Mesenchymal stem cell (in vitro differentiated cells and primary cell): ENCODE results near the gene AIF1.

Experiments
- DNase-seq: peaks from one replicate; pipeline ENCODE4 v3.0.0-alpha.2; 2013
- H2AFZ ChIP-seq: one replicate; pipeline ENCODE4 v1.6.1; 2013; ENCODE audit warnings: low read depth, mild to moderate bottlenecking, control low read depth, inconsistent platforms, low read length, moderate library complexity
- H2AK5ac ChIP-seq: 2 replicates; pipeline ENCODE4 v1.6.1; 2013; ENCODE audit warnings: low read length, moderate library complexity, mild to moderate bottlenecking, inconsistent platforms; ENCODE audit not compliant: severe bottlenecking
- H2BK120ac ChIP-seq: one replicate; pipeline ENCODE4 v1.6.1; 2013; ENCODE audit warnings: low read depth, mild to moderate bottlenecking, inconsistent platforms, low read length, moderate library complexity
- H2BK12ac ChIP-seq, 2 experiments: one replicate each; pipeline ENCODE4 v1.6.1; 2013; ENCODE audit warnings: inconsistent platforms in 2 of 2, low read length in 2 of 2, mild to moderate bottlenecking in 2 of 2, moderate library complexity in 2 of 2, control low read depth in 1 of 2
- H2BK15ac ChIP-seq: one replicate; pipeline ENCODE4 v1.6.1; 2013; ENCODE audit warnings: mild to moderate bottlenecking, low read depth, inconsistent platforms; ENCODE audit not compliant: poor library complexity, severe bottlenecking
- H2BK5ac ChIP-seq: 2 replicates; pipeline ENCODE4 v1.6.1; 2013; ENCODE audit warnings: low read depth, mild to moderate bottlenecking, low read length, control low read depth, inconsistent platforms; ENCODE audit not compliant: poor library complexity, severe bottlenecking
- H3K14ac ChIP-seq, 2 experiments: one replicate each; pipeline ENCODE4 v1.6.1; 2013; ENCODE audit warnings: inconsistent platforms in 2 of 2, low read length in 2 of 2, control low read depth in 1 of 2, mild to moderate bottlenecking in 1 of 2, moderate library complexity in 1 of 2
- H3K18ac ChIP-seq, 2 experiments: one replicate each; pipeline ENCODE4 v1.6.1; 2013; ENCODE audit warnings: inconsistent platforms in 2 of 2, low read length in 2 of 2, control low read depth in 1 of 2, low read depth in 1 of 2, mild to moderate bottlenecking in 1 of 2
- H3K23ac ChIP-seq, 2 experiments: one replicate each; pipeline ENCODE4 v1.6.1; 2013; ENCODE audit warnings: inconsistent platforms in 2 of 2, low read length in 2 of 2, mild to moderate bottlenecking in 2 of 2, moderate library complexity in 2 of 2, control low read depth in 1 of 2
- H3K27ac ChIP-seq: 2 replicates; pipeline ENCODE4 v1.5.1; 2013; ENCODE audit warnings: mild to moderate bottlenecking, moderate library complexity, low read length, control low read depth, inconsistent platforms; ENCODE audit not compliant: poor library complexity, severe bottlenecking
- H3K27me3 ChIP-seq, 2 experiments: 2 replicates each; pipeline versions ENCODE4 v1.6.1 to v1.7.0; 2013; ENCODE audit warnings: low read length in 2 of 2, mild to moderate bottlenecking in 2 of 2, moderate library complexity in 2 of 2, control low read depth in 1 of 2, inconsistent platforms in 1 of 2; ENCODE audit not compliant: control insufficient read depth in 1 of 2, insufficient read depth in 1 of 2
- H3K36me3 ChIP-seq, 2 experiments: 2 replicates each; pipeline versions ENCODE4 v1.6.1 to v1.7.0; 2013; ENCODE audit warnings: low read length in 2 of 2, control low read depth in 1 of 2, inconsistent platforms in 1 of 2, low read depth in 1 of 2, mild to moderate bottlenecking in 1 of 2; ENCODE audit not compliant: insufficient read depth in 2 of 2, control insufficient read depth in 1 of 2
- H3K4ac ChIP-seq, 2 experiments: one replicate each; pipeline ENCODE4 v1.6.1; 2013; ENCODE audit warnings: inconsistent platforms in 2 of 2, low read length in 2 of 2, mild to moderate bottlenecking in 2 of 2, moderate library complexity in 2 of 2, control low read depth in 1 of 2, low read depth in 1 of 2
- H3K4me1 ChIP-seq: 2 replicates; pipeline ENCODE4 v1.6.1; 2013; ENCODE audit warnings: low read depth, low read length, control low read depth; ENCODE audit not compliant: control insufficient read depth, insufficient read depth
- H3K4me2 ChIP-seq: 2 replicates; pipeline ENCODE4 v1.6.1; 2013; ENCODE audit warnings: low read length, mild to moderate bottlenecking, inconsistent platforms; ENCODE audit not compliant: poor library complexity, severe bottlenecking
- H3K4me3 ChIP-seq, 2 experiments: 2 replicates each; pipeline versions ENCODE4 v1.5.1 to v1.7.0; 2013; ENCODE audit warnings: low read length in 2 of 2, mild to moderate bottlenecking in 2 of 2, control low read depth in 1 of 2, low read depth in 1 of 2; ENCODE audit not compliant: insufficient read depth in 1 of 2
- H3K79me1 ChIP-seq: replicated peaks from 2 replicates; pipeline ENCODE4 v1.6.1; 2013; ENCODE audit warnings: mild to moderate bottlenecking, control low read depth, low read length, inconsistent platforms; ENCODE audit not compliant: poor library complexity, severe bottlenecking
- H3K9ac ChIP-seq: 2 replicates; pipeline ENCODE4 v1.7.0; 2013; ENCODE audit warnings: mild to moderate bottlenecking, low read length, moderate library complexity
- H3K9me3 ChIP-seq: 2 replicates; pipeline ENCODE4 v1.7.0; 2013; ENCODE audit warnings: mild to moderate bottlenecking, low read length; ENCODE audit not compliant: control insufficient read depth
- H4K8ac ChIP-seq: one replicate; pipeline ENCODE4 v1.6.1; 2013; ENCODE audit warnings: inconsistent platforms, mild to moderate bottlenecking, low read length, moderate library complexity
- H4K91ac ChIP-seq: one replicate; pipeline ENCODE4 v1.6.1; 2013; ENCODE audit warnings: mild to moderate bottlenecking, low read length, inconsistent platforms
- WGBS: methylation state at CpG from one replicate; pipeline ENCODE4 v1.1.7; 2013; ENCODE audit warnings: mixed read lengths; 5-methylcytosine and 5-hydroxymethylcytosine counted together

AIF1 gene

DNA sequence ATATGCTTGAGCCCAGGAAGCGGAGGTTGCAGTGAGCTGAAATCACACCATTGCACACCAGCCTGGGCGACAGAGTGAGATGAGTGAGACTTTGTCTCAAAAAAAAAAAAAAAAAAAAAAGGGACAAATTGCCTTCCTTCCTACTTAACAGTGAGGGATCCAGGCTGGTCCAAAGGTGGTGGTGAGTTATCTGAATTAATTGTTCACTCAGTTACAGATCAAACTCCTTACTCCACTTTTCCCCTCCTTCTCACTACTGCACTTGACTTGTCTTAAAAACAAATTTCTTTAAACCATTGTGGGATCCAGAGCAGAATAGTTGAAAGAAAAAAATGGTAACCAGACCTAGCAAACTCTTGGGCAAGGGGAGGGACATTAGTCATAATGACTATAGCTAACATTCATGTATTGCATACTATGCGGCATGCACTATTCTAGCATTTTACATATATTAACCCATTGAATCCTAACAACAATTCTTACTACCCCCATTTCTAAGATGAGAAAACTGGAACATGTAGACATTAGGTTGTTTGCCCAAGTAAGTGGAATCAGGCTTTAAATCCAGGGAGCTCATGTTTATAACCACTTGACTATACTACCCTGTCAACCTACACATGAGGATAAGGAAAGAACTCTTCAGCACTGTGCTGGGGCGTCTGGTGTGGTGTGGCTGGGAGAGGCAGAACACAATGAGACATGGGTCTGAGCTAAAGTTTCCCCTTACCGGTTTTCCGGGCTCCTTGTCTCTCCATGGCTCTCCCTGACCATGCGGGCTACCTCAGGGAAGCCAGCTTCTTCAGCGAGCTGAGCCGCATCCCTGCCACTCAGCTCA is 48.3 kb downstream of the AIF1 start:
- Histone ChIP-seq H3K79me1 (peaks cover 21% of the 10 kb centered on the region), H3K9me3 (no peaks in the 10 kb centered on the region), H3K4me3 (peak overlapping the region in 1 of 2 experiments; percentile 97), H2AK5ac (peak overlapping the region; percentile 82), H3K36me3 (peaks cover 35 to 39% of the 10 kb centered on the region in 2 experiments), H3K18ac (peak overlapping the region; percentile 49 to 91), H2BK12ac (peak overlapping the region in 1 of 2 experiments; percentile 73), H3K23ac (peak overlapping the region in 1 of 2 experiments; percentile 50), H3K9ac (peak overlapping the region; percentile 97), H3K14ac (peak overlapping the region in 1 of 2 experiments; percentile 62), H4K91ac (peak overlapping the region; percentile 86), H4K8ac (peak overlapping the region; percentile 21), H3K4me1 (peaks cover 36% of the 10 kb centered on the region), H2BK5ac (no peak overlapping the region), H2AFZ (no peak overlapping the region), H3K4ac (peak overlapping the region; percentile 78 to 94), H3K27ac (peak overlapping the region; percentile 89), H2BK15ac (no peak overlapping the region), H2BK120ac (no peak overlapping the region), H3K27me3 (no peaks in the 10 kb centered on the region), H3K4me2 (peak overlapping the region; percentile 90)
- DNase-seq, result peak; percentile 54
- WGBS, result 84% methylated on average over 7 of the region's 9 CpGs

DNA sequence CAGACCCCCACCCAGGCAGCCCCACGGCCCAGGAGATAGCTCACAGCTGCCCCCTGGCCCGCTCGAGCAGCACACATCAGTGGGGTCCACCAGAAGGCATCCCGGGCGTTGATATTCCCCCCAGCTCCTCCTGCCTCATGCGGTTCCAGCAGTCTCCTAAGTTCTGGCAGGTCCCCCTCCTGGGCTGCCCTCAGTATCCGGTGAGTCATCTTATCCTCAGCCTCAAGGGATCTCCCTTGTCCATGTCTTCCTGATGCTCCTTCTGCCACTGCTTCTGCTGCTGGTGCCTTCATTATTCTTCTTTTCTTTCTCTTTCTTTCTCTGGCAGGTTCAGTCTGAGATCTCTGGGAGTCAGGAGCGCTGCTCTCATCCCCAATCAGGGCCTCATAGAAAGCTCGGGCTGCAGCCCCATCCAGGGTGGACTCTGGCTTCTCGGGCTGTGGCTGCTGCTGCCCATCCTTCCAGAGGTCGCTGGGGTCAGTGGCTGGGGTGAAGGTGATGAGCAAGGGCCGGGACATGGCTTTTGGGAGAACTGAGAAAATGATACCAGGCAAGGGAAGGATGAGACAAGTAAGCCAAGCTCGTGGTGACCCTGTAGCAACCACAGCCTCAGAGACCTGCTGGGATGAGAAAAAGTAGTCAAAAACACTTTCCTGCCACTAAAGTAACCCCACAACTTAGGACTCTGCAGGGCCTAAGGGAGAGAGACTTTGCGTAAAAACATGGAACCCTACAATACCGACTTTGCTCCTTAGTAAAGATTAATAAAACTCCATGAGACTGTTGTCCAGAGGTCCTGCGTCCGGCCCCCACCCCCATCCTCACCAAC is 49.1 kb downstream of the AIF1 start:
- Histone ChIP-seq H3K9ac (peak overlapping the region; percentile 97), H2BK120ac (peak overlapping the region; percentile 65), H2AFZ (peak overlapping the region; percentile 2), H3K27ac (peak overlapping the region; percentile 89), H3K36me3 (peaks cover 39 to 46% of the 10 kb centered on the region in 2 experiments), H3K23ac (peak overlapping the region in 1 of 2 experiments; percentile 37), H2BK12ac (peak overlapping the region; percentile 55 to 73), H3K79me1 (peaks cover 24% of the 10 kb centered on the region), H3K4me2 (peak overlapping the region; percentile 90), H3K27me3 (no peaks in the 10 kb centered on the region), H3K4ac (peak overlapping the region; percentile 93 to 94), H3K18ac (peak overlapping the region; percentile 91 to 92), H2AK5ac (peak overlapping the region; percentile 82), H3K4me3 (peak overlapping the region; percentile 49 to 97), H3K14ac (peak overlapping the region in 1 of 2 experiments; percentile 62), H2BK15ac (peak overlapping the region; percentile 14), H4K91ac (peak overlapping the region; percentile 86), H4K8ac (peak overlapping the region; percentile 82), H3K4me1 (peaks cover 29% of the 10 kb centered on the region), H2BK5ac (peak overlapping the region; percentile 52), H3K9me3 (no peaks in the 10 kb centered on the region)
- peak; percentile 89 for DNase-seq
- WGBS, result 19% methylated on average over 17 of the region's 17 CpGs

DNA sequence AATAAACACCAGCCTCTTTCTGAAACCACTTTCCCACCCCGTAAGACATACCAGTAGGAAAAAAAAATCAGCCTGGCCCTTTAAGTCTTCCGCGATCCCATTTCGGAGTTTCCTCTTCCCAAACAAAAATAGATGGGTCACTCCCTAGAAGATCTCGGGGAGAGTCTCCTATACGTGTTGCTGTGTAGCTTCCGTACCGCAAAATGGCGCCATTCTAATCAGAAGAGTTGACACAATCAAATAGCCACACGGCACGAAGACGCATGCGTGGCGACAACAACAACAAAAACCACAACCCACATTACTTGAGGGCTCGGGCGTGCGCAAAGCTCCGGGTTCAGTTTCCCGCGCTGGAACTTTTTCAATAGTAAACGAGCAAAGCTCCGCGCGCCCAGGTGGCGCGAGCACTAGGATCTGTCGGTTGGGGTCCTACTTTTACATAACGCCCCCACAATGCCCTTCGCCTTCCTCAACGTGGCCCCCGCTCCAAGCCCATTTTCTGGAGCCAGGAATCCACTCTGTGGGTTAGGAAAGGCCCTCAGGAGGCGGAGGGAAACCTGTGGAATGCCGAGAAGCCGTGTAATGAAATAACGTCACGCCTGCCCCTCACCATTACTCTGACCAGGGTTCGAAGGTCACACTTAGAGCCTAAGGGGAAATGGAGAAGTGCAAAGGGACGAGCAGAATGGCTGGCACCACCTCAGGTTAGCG is 49.9 kb downstream of the AIF1 start, which contains the start of gene GPANK1:
TSS of gene GPANK1 (minus strand) at position 208 of the 711 bp plus-strand sequence. CDS start 519 bp downstream, outside the sequence.
- WGBS, result under 1% methylated on average over 31 of the region's 39 CpGs

More for the DNA sequence above, 49.9 kb downstream of the AIF1 start, which contains the start of gene GPANK1:
- DNase-seq, result peak; percentile 98
- peak within 1 kb of the TSS in 1 of 2 experiments; percentile 86 for H3K23ac ChIP-seq
- H3K4ac ChIP-seq, result peak within 1 kb of the TSS; percentile 93 to 94
- peak within 1 kb of the TSS; percentile 53 for H2BK5ac ChIP-seq
- H3K27ac ChIP-seq, result peak within 1 kb of the TSS; percentile 89
- peak within 1 kb of the TSS; percentile 65 for H2BK120ac ChIP-seq
- H3K4me2 ChIP-seq, result peak within 1 kb of the TSS; percentile 90
- peak within 1 kb of the TSS; percentile 55 to 73 for H2BK12ac ChIP-seq
- peak within 1 kb of the TSS; percentile 82 for H4K8ac ChIP-seq
- no peaks in the 10 kb centered on the region for H3K27me3 ChIP-seq
- peak within 1 kb of the TSS in 1 of 2 experiments; percentile 90 for H3K14ac ChIP-seq
- H3K79me1 ChIP-seq, result peaks cover 32% of the 10 kb centered on the region
- peak within 1 kb of the TSS; percentile 86 for H4K91ac ChIP-seq
- peak within 1 kb of the TSS; percentile 54 for H2BK15ac ChIP-seq
- peak within 1 kb of the TSS; percentile 75 to 97 for H3K4me3 ChIP-seq
- peak within 1 kb of the TSS; percentile 97 for H3K9ac ChIP-seq
- H3K4me1 ChIP-seq, result peaks cover 22% of the 10 kb centered on the region
- peak within 1 kb of the TSS; percentile 74 for H2AFZ ChIP-seq
- peak within 1 kb of the TSS; percentile 82 for H2AK5ac ChIP-seq
- no peaks in the 10 kb centered on the region for H3K9me3 ChIP-seq
- peaks cover 44 to 53% of the 10 kb centered on the region in 2 experiments for H3K36me3 ChIP-seq
- peak within 1 kb of the TSS; percentile 92 to 96 for H3K18ac ChIP-seq
